AG20443 (cell line): ENCODE measurements around the gene NUPR2.
"Not testable (repeated sequence)": the region's sequence is repeated elsewhere in the genome, so short reads cannot be mapped to it uniquely, and the experiment has no call there.

Source experiments
- DNase-seq: peaks from one replicate; pipeline ENCODE4 v3.0.0; 2012; ENCODE audit warnings: low spot score, mixed read lengths

The NUPR2 gene

GRCh38 chr7:56086761-56087160, 29.5 kb downstream of the NUPR2 start:
- no peak for DNase-seq

GRCh38 chr7:56083150-56083785, 32.9 kb downstream of the NUPR2 start:
- DNase-seq, result no peak

GRCh38 chr7:56081626-56082340, 34.4 kb downstream of the NUPR2 start:
- no peak for DNase-seq

- DNase-seq, result not testable (repeated sequence)
Observed at GRCh38 chr7:56080726-56081435, 35.3 kb downstream of the NUPR2 start.

- DNase-seq, result peak; percentile 86
Observed at GRCh38 chr7:56079450-56080185, 36.6 kb downstream of the NUPR2 start.

GRCh38 chr7:56078196-56078595, 38.0 kb downstream of the NUPR2 start:
- DNase-seq, result no peak

GRCh38 chr7:56077681-56078080, 38.5 kb downstream of the NUPR2 start:
- no peak for DNase-seq

GRCh38 chr7:56074371-56074791, 41.8 kb downstream of the NUPR2 start:
- DNase-seq, result peak; percentile 86

- not testable (repeated sequence) for DNase-seq
Observed at GRCh38 chr7:56066376-56066775, 49.8 kb downstream of the NUPR2 start.
